T-helper 1 cell (primary cell): ENCODE data around the gene TANGO6.
A peak's percentile ranks its signal among the peaks of the same experiment; 100 is the strongest.

Experiments used
- DNase-seq, 5 donors: peaks; one replicate each; pipeline ENCODE4 v3.0.0-alpha.2; 2012 to 2020

TANGO6 gene

GRCh38 chr16:68866933-68867332 lies 23.6 kb downstream of the TANGO6 start:
- no peak for DNase-seq

GRCh38 chr16:68869492-68870088 lies 26.3 kb downstream of the TANGO6 start:
- DNase-seq: no peak

GRCh38 chr16:68873635-68874471 lies 30.5 kb downstream of the TANGO6 start:
- DNase-seq: no peak

GRCh38 chr16:68875871-68876270 lies 32.5 kb downstream of the TANGO6 start:
- no peak for DNase-seq

- no peak for DNase-seq
Measured at GRCh38 chr16:68883685-68884084, 40.4 kb downstream of the TANGO6 start.

- DNase-seq: no peak
Measured at GRCh38 chr16:68884401-68884800, 41.1 kb downstream of the TANGO6 start.

- DNase-seq: no peak
Measured at GRCh38 chr16:68884861-68885720, 41.8 kb downstream of the TANGO6 start.

GRCh38 chr16:68887107-68887506 lies 43.8 kb downstream of the TANGO6 start:
- DNase-seq: no peak

- no peak for DNase-seq
Measured at GRCh38 chr16:68889508-68890150, 46.3 kb downstream of the TANGO6 start.

GRCh38 chr16:68892214-68892613 lies 48.9 kb downstream of the TANGO6 start:
- DNase-seq: no peak

GRCh38 chr16:68892898-68893297 lies 49.6 kb downstream of the TANGO6 start:
- DNase-seq: no peak

GRCh38 chr16:68893710-68894705 lies 50.7 kb downstream of the TANGO6 start:
- DNase-seq: no peak

GRCh38 chr16:68894714-68895113 lies 51.4 kb downstream of the TANGO6 start:
- DNase-seq: no peak

GRCh38 chr16:68898026-68898425 lies 54.7 kb downstream of the TANGO6 start:
- DNase-seq: no peak

- DNase-seq: no peak
Measured at GRCh38 chr16:68900009-68900408, 56.7 kb downstream of the TANGO6 start.

GRCh38 chr16:68902003-68902968 lies 59.0 kb downstream of the TANGO6 start:
- DNase-seq: peak in 1 of 5 donors; percentile 11

GRCh38 chr16:68902969-68903345 lies 59.6 kb downstream of the TANGO6 start:
- no peak for DNase-seq

GRCh38 chr16:68907297-68907696 lies 64.0 kb downstream of the TANGO6 start:
- DNase-seq: no peak

GRCh38 chr16:68907781-68908181 lies 64.5 kb downstream of the TANGO6 start:
- no peak for DNase-seq

- no peak for DNase-seq
Measured at GRCh38 chr16:68909099-68909733, 65.9 kb downstream of the TANGO6 start.
